Neutrophil (primary cell): Measurements from ENCODE around the gene ST8SIA5.

Source experiments
- H3K27ac ChIP-seq: fragments of 200-600 bp; sonication (generic); 2 replicates; pipeline ENCODE4 v1.5.1; 2016; ENCODE audit warnings: mild to moderate bottlenecking, moderate library complexity
- H3K27me3 ChIP-seq: fragments of 200-600 bp; sonication (generic); 2 replicates; pipeline ENCODE4 v1.6.0; 2016; ENCODE audit warnings: mild to moderate bottlenecking
- H3K36me3 ChIP-seq: fragments of 200-600 bp; sonication (generic); 2 replicates; pipeline ENCODE4 v1.5.1; 2017
- H3K4me1 ChIP-seq, 2 experiments: fragments of 200-600 bp in 1 of 2; sonication (generic) in 1 of 2; 1 replicate in 1 of 2; 2 replicates in 1 of 2; pipeline versions ENCODE4 v1.5.1 to v1.6.1; 2013 to 2016; ENCODE audit warnings: low read depth in 1 of 2, low read length in 1 of 2, mild to moderate bottlenecking in 1 of 2, moderate library complexity in 1 of 2; ENCODE audit not compliant: control insufficient read depth in 1 of 2, insufficient read depth in 1 of 2
- H3K4me3 ChIP-seq, 2 experiments: fragments of 200-600 bp in 1 of 2; sonication (generic) in 1 of 2; 1 replicate in 1 of 2; 2 replicates in 1 of 2; pipeline ENCODE4 v1.5.1; 2013 to 2016; ENCODE audit warnings: low read depth in 1 of 2, low read length in 1 of 2, mild to moderate bottlenecking in 1 of 2, moderate library complexity in 1 of 2
- H3K9me3 ChIP-seq: fragments of 200-600 bp; sonication (generic); 2 replicates; pipeline ENCODE4 v1.5.1; 2016
- TF ChIP-seq, protein P1 (sequence below): fragments of 200-600 bp; sonication (generic); IDR thresholded peaks from 2 replicates; pipeline ENCODE4 v1.5.1; 2016; ENCODE audit warnings: antibody characterized with exemption

The ST8SIA5 gene

DNA sequence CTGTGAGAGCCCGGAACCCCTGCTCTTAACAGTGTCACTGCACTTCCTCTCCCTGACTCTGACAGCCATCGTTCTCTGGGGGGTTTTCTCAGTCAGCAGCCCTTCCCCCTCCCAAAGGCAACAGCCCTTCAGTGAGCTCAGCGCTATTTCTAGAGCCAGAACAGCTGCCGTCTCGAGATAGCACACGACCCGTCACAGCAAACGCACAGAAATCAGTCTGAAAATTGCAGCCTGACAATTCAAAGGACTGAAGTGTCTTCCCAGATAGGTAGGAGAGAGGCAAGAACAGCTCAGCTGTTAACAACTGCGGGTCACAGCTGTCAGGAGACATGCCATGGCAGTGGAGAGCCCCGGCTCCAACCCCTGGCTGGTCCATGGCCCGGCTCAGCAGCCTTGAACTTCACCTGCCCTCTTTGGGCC lies 45.4 kb downstream of the ST8SIA5 start:
- H3K27me3 ChIP-seq, result peaks cover 20% of the 10 kb centered on the region
- H3K9me3 ChIP-seq, result no peaks in the 10 kb centered on the region
- no peaks in the 10 kb centered on the region for H3K36me3 ChIP-seq
- no peak overlapping the region for H3K4me3 ChIP-seq
- no peaks in the 10 kb centered on the region for H3K4me1 ChIP-seq
- TF ChIP-seq, protein P1, sequence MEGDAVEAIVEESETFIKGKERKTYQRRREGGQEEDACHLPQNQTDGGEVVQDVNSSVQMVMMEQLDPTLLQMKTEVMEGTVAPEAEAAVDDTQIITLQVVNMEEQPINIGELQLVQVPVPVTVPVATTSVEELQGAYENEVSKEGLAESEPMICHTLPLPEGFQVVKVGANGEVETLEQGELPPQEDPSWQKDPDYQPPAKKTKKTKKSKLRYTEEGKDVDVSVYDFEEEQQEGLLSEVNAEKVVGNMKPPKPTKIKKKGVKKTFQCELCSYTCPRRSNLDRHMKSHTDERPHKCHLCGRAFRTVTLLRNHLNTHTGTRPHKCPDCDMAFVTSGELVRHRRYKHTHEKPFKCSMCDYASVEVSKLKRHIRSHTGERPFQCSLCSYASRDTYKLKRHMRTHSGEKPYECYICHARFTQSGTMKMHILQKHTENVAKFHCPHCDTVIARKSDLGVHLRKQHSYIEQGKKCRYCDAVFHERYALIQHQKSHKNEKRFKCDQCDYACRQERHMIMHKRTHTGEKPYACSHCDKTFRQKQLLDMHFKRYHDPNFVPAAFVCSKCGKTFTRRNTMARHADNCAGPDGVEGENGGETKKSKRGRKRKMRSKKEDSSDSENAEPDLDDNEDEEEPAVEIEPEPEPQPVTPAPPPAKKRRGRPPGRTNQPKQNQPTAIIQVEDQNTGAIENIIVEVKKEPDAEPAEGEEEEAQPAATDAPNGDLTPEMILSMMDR, result no peak
- H3K27ac ChIP-seq, result no peak overlapping the region

DNA sequence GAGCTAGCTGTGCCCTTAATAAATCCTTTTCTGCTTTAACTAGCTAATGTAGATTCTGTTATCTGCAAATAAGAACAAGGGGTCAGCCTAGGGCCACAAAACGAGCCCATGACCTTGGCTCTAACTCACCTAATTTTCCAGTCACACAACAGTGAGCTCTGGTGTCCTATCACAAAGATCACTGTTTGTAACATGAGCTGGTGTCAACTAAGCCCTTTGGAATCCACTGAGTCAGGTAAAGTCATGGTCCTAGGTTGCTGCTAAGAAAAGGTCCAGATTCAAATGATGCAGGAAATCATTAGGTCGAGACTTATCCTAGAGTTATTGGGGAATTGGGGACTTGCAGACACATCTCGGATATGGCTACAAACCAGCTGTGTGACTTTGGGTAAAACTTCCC lies 49.9 kb downstream of the ST8SIA5 start:
- TF ChIP-seq, protein P1, result no peak
- no peak overlapping the region for H3K27ac ChIP-seq
- H3K27me3 ChIP-seq, result peaks cover 11% of the 10 kb centered on the region
- H3K4me1 ChIP-seq, result no peaks in the 10 kb centered on the region
- no peaks in the 10 kb centered on the region for H3K9me3 ChIP-seq
- no peak overlapping the region for H3K4me3 ChIP-seq
- no peaks in the 10 kb centered on the region for H3K36me3 ChIP-seq

DNA sequence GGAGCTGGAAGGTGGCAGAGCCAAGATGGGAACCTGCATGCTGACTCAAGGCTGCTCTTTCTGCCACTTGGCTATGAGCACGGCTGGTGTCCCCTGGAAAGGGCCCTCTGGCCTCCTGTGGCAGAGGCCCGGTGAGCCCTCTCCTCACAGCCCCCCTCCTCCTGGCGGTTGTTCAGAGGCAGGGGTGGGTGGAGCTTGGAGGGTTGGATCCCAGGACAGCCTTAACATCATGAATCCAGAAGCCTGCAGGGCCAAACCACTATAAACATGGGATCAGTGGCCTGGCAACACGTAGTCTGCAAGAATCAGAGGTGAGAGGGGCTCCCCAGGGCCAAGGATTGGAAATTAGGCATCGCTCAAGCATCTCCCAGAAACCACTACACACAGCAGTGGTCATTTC lies 51.3 kb downstream of the ST8SIA5 start:
- H3K36me3 ChIP-seq, result no peaks in the 10 kb centered on the region
- H3K9me3 ChIP-seq, result no peaks in the 10 kb centered on the region
- TF ChIP-seq, protein P1, result no peak
- no peaks in the 10 kb centered on the region for H3K4me1 ChIP-seq
- no peak overlapping the region for H3K27ac ChIP-seq
- H3K4me3 ChIP-seq, result no peak overlapping the region
- no peaks in the 10 kb centered on the region for H3K27me3 ChIP-seq

DNA sequence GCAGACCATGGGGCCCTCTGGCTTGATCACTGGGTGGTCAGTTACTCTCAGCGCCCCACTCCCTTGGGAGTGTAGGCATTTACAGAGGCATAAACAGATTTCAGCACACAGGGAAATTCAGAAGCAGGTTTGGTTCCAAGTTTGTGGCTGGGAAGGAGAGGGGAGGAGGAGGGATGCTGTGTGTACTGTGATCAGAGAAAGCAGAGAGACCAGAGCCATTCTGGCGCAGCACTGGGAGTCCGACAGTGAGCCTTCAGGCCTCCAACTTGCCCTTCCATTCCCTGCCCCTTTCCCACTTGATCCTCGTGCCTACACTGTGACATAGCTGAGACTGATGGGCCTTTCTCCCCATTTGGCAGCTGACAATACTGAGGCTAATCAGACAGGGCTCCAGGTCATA lies 52.0 kb downstream of the ST8SIA5 start:
- H3K36me3 ChIP-seq, result no peaks in the 10 kb centered on the region
- H3K4me3 ChIP-seq, result no peak overlapping the region
- H3K4me1 ChIP-seq, result no peaks in the 10 kb centered on the region
- H3K27me3 ChIP-seq, result no peaks in the 10 kb centered on the region
- TF ChIP-seq, protein P1, result no peak
- H3K9me3 ChIP-seq, result no peaks in the 10 kb centered on the region
- no peak overlapping the region for H3K27ac ChIP-seq

DNA sequence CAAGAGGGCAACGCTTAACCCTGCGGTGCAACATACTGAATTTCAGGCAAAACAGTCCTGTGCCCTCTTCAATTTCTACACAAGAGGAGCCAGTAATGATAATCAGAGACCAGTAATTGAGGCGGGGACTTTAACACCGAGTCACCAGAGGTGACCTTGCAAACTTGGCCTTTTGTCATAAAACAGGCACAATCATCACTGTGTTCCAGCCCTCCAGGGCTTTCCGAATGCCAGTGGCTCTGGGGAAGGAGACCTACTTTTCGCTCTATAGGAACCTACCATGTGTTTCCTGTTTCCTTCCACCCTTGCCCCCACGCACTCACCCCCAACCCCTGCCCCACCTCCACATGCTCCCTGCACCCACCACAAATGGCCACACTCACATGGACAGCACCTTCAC lies 52.7 kb downstream of the ST8SIA5 start:
- Histone ChIP-seq H3K27ac (no peak overlapping the region), H3K4me1 (no peaks in the 10 kb centered on the region), H3K9me3 (no peaks in the 10 kb centered on the region), H3K36me3 (no peaks in the 10 kb centered on the region), H3K27me3 (no peaks in the 10 kb centered on the region), H3K4me3 (no peak overlapping the region)
- TF ChIP-seq, protein P1, result no peak

DNA sequence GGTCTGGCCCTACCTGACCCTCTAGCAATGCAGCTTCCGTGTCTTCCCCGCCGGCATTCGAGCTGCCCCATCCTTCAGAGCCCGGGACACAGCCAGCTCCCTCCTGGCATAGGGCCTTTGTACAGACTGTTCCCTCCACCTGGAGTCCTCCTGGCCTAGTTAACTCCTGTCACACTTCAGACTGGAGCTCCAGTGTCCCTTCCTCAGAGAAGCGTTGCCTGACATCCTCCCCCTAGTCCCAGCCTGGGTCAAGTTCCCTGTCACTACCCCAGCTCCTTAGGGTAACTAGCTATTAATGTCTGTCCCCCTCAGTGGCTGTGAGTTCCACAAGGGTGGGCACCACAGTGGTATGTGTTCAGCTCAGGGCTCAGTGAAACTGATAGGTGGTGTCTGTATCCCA lies 54.4 kb downstream of the ST8SIA5 start:
- Histone ChIP-seq H3K4me1 (no peaks in the 10 kb centered on the region), H3K27me3 (no peaks in the 10 kb centered on the region)
- TF ChIP-seq, protein P1, result no peak

More for the DNA sequence above, 54.4 kb downstream of the ST8SIA5 start:
- no peak overlapping the region for H3K27ac ChIP-seq
- H3K4me3 ChIP-seq, result no peak overlapping the region
- H3K9me3 ChIP-seq, result no peaks in the 10 kb centered on the region
- H3K36me3 ChIP-seq, result no peaks in the 10 kb centered on the region
